Fibroblast of skin of scalp (primary cell): Measurements from ENCODE around the gene BCAR1.

ENCODE experiments used
- DNase-seq: peaks from one replicate; pipeline ENCODE4 v3.0.0-alpha.2; 2013

The BCAR1 gene

GRCh38 chr16:75238853-75239541 is 12.4 kb downstream of the BCAR1 start:
- peak; percentile 53 for DNase-seq

- peak; percentile 94 for DNase-seq
Measured at GRCh38 chr16:75238132-75238852, 13.1 kb downstream of the BCAR1 start.

GRCh38 chr16:75237398-75238131 is 13.9 kb downstream of the BCAR1 start:
- DNase-seq: no peak

- DNase-seq: no peak
Measured at GRCh38 chr16:75236736-75237397, 14.6 kb downstream of the BCAR1 start.

- no peak for DNase-seq
Measured at GRCh38 chr16:75236232-75236631, 15.2 kb downstream of the BCAR1 start.

GRCh38 chr16:75235721-75236193 is 15.7 kb downstream of the BCAR1 start:
- no peak for DNase-seq

- DNase-seq: no peak
Measured at GRCh38 chr16:75234856-75235696, 16.3 kb downstream of the BCAR1 start.

- no peak for DNase-seq
Measured at GRCh38 chr16:75233611-75233938, 17.8 kb downstream of the BCAR1 start.

GRCh38 chr16:75231570-75231969 is 19.9 kb downstream of the BCAR1 start:
- no peak for DNase-seq

- DNase-seq: no peak
Measured at GRCh38 chr16:75230471-75231110, 20.8 kb downstream of the BCAR1 start.

- no peak for DNase-seq
Measured at GRCh38 chr16:75229172-75230031, 22.0 kb downstream of the BCAR1 start.

GRCh38 chr16:75228143-75228976 is 23.1 kb downstream of the BCAR1 start:
- no peak for DNase-seq

GRCh38 chr16:75227361-75228142 is 23.9 kb downstream of the BCAR1 start:
- DNase-seq: no peak

- DNase-seq: no peak
Measured at GRCh38 chr16:75226550-75227360, 24.7 kb downstream of the BCAR1 start.

- DNase-seq: no peak
Measured at GRCh38 chr16:75225678-75226515, 25.5 kb downstream of the BCAR1 start.

GRCh38 chr16:75225092-75225491 is 26.3 kb downstream of the BCAR1 start:
- DNase-seq: no peak
